Fibroblast of gingiva (primary cell): Measurements from ENCODE around the gene MRFAP1L1.

Source experiments
- DNase-seq: peaks from one replicate; pipeline ENCODE4 v3.0.0-alpha.2; 2011; ENCODE audit warnings: low read depth

The MRFAP1L1 gene

GRCh38 chr4:6716018-6716911 lies 6.6 kb upstream of the MRFAP1L1 start, which contains the start of gene BLOC1S4:
TSS of gene BLOC1S4 (plus strand) at chr4:6716174. CDS start at chr4:6716210, 36 bp downstream.
- DNase-seq = peak; percentile 92

- DNase-seq = no peak
Observed at GRCh38 chr4:6715704-6716017, 6.0 kb upstream of the MRFAP1L1 start.

GRCh38 chr4:6714954-6715353 lies 5.3 kb upstream of the MRFAP1L1 start:
- DNase-seq = no peak

- DNase-seq = no peak
Observed at GRCh38 chr4:6710996-6711395, 1.3 kb upstream of the MRFAP1L1 start.

GRCh38 chr4:6710282-6710681 lies 617 bp upstream of the MRFAP1L1 start:
- no peak for DNase-seq

GRCh38 chr4:6706173-6706572 lies 3.5 kb downstream of the MRFAP1L1 start:
- DNase-seq = no peak

GRCh38 chr4:6705646-6706045 lies 4.0 kb downstream of the MRFAP1L1 start:
- DNase-seq = no peak

- DNase-seq = peak; percentile 33
Observed at GRCh38 chr4:6703786-6704185, 5.9 kb downstream of the MRFAP1L1 start.

- no peak for DNase-seq
Observed at GRCh38 chr4:6702761-6703160, 6.9 kb downstream of the MRFAP1L1 start.

- DNase-seq = no peak
Observed at GRCh38 chr4:6701371-6701770, 8.3 kb downstream of the MRFAP1L1 start.

GRCh38 chr4:6699903-6700302 lies 9.8 kb downstream of the MRFAP1L1 start:
- no peak for DNase-seq

GRCh38 chr4:6699388-6699787 lies 10.3 kb downstream of the MRFAP1L1 start:
- DNase-seq = no peak

GRCh38 chr4:6697131-6697530 lies 12.5 kb downstream of the MRFAP1L1 start:
- DNase-seq = no peak

GRCh38 chr4:6696611-6697010 lies 13.1 kb downstream of the MRFAP1L1 start:
- no peak for DNase-seq

- DNase-seq = peak; percentile 21
Observed at GRCh38 chr4:6695660-6696610, 13.7 kb downstream of the MRFAP1L1 start.

- no peak for DNase-seq
Observed at GRCh38 chr4:6694177-6694901, 15.3 kb downstream of the MRFAP1L1 start.

- peak; percentile 38 for DNase-seq
Observed at GRCh38 chr4:6693231-6694176, 16.2 kb downstream of the MRFAP1L1 start, which contains the start of gene S100P. TSS of gene S100P (plus strand) at chr4:6693878. CDS start at chr4:6693933, 55 bp downstream.

GRCh38 chr4:6692806-6693205 lies 16.9 kb downstream of the MRFAP1L1 start:
- DNase-seq = no peak

GRCh38 chr4:6692379-6692778 lies 17.3 kb downstream of the MRFAP1L1 start:
- no peak for DNase-seq

GRCh38 chr4:6689506-6689960 lies 20.1 kb downstream of the MRFAP1L1 start:
- no peak for DNase-seq
